Endothelial cell (in vitro differentiated cells): ENCODE data around the gene FLRT2. TPM values are rescaled to one million over a fixed set of nuclear protein-coding genes. Genes with fewer than 3 reads are reported as not detected.

Experiments used
- DNase-seq: peaks from one replicate; pipeline ENCODE4 v3.0.0; 2021; ENCODE audit warnings: low spot score
- H3K27ac Mint-ChIP-seq: one replicate; pipeline ENCODE4 v1.8.0; 2021; ENCODE audit warnings: mixed read lengths, inconsistent platforms; ENCODE audit not compliant: unreplicated experiment
- H3K27me3 Mint-ChIP-seq: one replicate; pipeline ENCODE4 v1.8.0; 2021; ENCODE audit warnings: mild to moderate bottlenecking, moderate library complexity, mixed read lengths, inconsistent platforms; ENCODE audit not compliant: unreplicated experiment
- H3K36me3 Mint-ChIP-seq: one replicate; pipeline ENCODE4 v1.8.0; 2021; ENCODE audit warnings: mild to moderate bottlenecking, low read depth, mixed read lengths, inconsistent platforms; ENCODE audit not compliant: unreplicated experiment
- H3K4me1 Mint-ChIP-seq: one replicate; pipeline ENCODE4 v1.8.0; 2021; ENCODE audit warnings: mild to moderate bottlenecking, mixed read lengths, inconsistent platforms; ENCODE audit not compliant: unreplicated experiment
- H3K4me3 Mint-ChIP-seq: one replicate; pipeline ENCODE4 v1.8.0; 2021; ENCODE audit warnings: mild to moderate bottlenecking, mixed read lengths, inconsistent platforms; ENCODE audit not compliant: unreplicated experiment
- H3K9me3 Mint-ChIP-seq: one replicate; pipeline ENCODE4 v1.8.0; 2021; ENCODE audit warnings: mixed read lengths, inconsistent platforms; ENCODE audit not compliant: unreplicated experiment
- CTCF ChIP-seq: fragments of 200-600 bp; sonication (generic); IDR thresholded peaks from one replicate; pipeline ENCODE4 v1.5.0; 2021; ENCODE audit warnings: antibody characterized with exemption; ENCODE audit not compliant: unreplicated experiment
- total RNA-seq: library from RNA; stranded (reverse); fragmentation: NEBNext Ultra II Directional; extraction: Animal tissue kit (Norgen Biotek cat#: 25700); gene quantifications from one replicate; pipeline ENCODE4 v1.2.1, GENCODE V29; 2021; ENCODE audit not compliant: unreplicated experiment

Gene FLRT2
- total RNA-seq, 1 donor from 2014 or later, result 7.8 TPM

GRCh38 chr14:85578357-85578756, 48.4 kb downstream of the FLRT2 start:
- Mint-ChIP-seq H3K4me1 (peaks cover 31% of the 10 kb centered on the region), H3K27ac (no peak overlapping the region), H3K9me3 (no peaks in the 10 kb centered on the region), H3K27me3 (no peaks in the 10 kb centered on the region), H3K36me3 (no peaks in the 10 kb centered on the region), H3K4me3 (no peak overlapping the region)
- TF ChIP-seq CTCF, result no peak
- no peak for DNase-seq

GRCh38 chr14:85578930-85579329, 49.0 kb downstream of the FLRT2 start:
- Mint-ChIP-seq H3K27ac (no peak overlapping the region), H3K4me1 (peaks cover 26% of the 10 kb centered on the region), H3K27me3 (no peaks in the 10 kb centered on the region), H3K4me3 (no peak overlapping the region), H3K36me3 (no peaks in the 10 kb centered on the region), H3K9me3 (no peaks in the 10 kb centered on the region)
- no peak for TF ChIP-seq CTCF
- no peak for DNase-seq

GRCh38 chr14:85579942-85580341, 50.0 kb downstream of the FLRT2 start:
- no peaks in the 10 kb centered on the region for H3K27me3 Mint-ChIP-seq
- DNase-seq, result no peak
- H3K27ac Mint-ChIP-seq, result no peak overlapping the region
- no peaks in the 10 kb centered on the region for H3K9me3 Mint-ChIP-seq
- H3K4me3 Mint-ChIP-seq, result no peak overlapping the region
- H3K36me3 Mint-ChIP-seq, result no peaks in the 10 kb centered on the region
- peaks cover 26% of the 10 kb centered on the region for H3K4me1 Mint-ChIP-seq
- no peak for TF ChIP-seq CTCF

GRCh38 chr14:85580536-85581140, 50.7 kb downstream of the FLRT2 start:
- Mint-ChIP-seq H3K27me3 (no peaks in the 10 kb centered on the region), H3K36me3 (no peaks in the 10 kb centered on the region), H3K9me3 (no peaks in the 10 kb centered on the region), H3K27ac (no peak overlapping the region), H3K4me1 (peaks cover 20% of the 10 kb centered on the region), H3K4me3 (no peak overlapping the region)
- no peak for TF ChIP-seq CTCF
- no peak for DNase-seq

- Mint-ChIP-seq H3K36me3 (no peaks in the 10 kb centered on the region), H3K27me3 (no peaks in the 10 kb centered on the region), H3K4me3 (no peak overlapping the region), H3K27ac (no peak overlapping the region), H3K4me1 (peaks cover 11% of the 10 kb centered on the region), H3K9me3 (no peaks in the 10 kb centered on the region)
- no peak for TF ChIP-seq CTCF
- no peak for DNase-seq
Observed at GRCh38 chr14:85581691-85582090, 51.7 kb downstream of the FLRT2 start.
